HG03064 (cell line): Measurements from ENCODE around the gene SMCO2.

Experiments
- ATAC-seq: cut with Tn5 transposase; IDR thresholded peaks from one replicate; pipeline ENCODE4 v1.9.1; 2021; ENCODE audit warnings: low read depth; ENCODE audit not compliant: unreplicated experiment

SMCO2 gene

DNA sequence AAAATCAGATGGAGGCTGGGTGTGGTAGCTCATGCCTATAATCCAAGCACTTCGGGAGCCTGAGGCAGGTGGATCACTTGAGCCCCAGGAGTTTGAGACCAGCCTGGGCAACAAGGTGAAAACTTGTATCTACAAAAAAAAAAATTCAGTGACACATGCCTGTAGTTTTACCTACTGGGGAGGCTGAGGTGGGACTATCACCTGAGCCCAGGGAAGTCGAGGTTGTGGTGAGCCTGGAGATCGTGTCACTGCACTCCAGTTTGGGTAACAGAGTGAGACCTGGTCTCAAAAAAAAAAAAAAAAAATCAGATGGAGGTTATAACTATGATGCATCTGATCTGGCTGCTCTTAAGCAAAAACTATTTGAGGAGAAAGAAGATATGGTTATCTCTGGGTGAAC is 50.9 kb downstream of the SMCO2 start:
- ATAC-seq: no peak

DNA sequence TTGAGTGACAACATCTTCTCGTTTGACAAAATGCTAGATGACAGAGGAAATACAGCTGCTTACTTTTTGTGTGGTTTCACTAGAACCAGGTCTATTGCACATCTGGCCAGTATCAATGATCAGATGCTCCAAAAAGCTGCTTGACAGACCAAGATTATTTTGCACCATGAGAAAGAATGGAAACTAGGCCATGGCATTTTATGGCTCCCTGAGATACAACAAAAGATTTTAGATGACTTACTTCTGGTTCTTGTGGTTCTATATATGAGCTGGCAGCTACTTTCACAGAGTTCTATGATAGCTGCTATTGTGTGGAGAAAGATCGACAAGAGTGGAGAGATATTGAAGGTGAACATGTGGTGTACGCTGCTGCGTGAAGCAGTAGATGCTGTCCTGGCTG is 51.6 kb downstream of the SMCO2 start:
- ATAC-seq: no peak

DNA sequence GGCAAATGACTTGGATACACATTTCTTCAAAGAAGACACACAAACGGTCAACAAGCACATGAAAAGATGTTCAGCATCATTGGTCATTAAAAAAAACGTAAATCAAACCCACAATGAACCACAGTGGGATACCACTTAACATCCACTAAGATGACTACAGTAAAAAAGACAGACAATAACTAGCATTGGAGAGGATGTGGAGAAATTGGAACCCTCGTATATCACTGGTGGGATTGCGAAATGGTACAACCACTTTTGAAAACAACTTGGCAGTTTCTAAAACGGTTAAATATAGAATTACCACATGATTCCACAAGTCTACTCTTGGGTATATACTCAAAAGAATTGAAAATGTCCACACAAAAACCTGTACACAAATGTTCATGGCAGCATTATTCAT is 52.2 kb downstream of the SMCO2 start:
- ATAC-seq: no peak

DNA sequence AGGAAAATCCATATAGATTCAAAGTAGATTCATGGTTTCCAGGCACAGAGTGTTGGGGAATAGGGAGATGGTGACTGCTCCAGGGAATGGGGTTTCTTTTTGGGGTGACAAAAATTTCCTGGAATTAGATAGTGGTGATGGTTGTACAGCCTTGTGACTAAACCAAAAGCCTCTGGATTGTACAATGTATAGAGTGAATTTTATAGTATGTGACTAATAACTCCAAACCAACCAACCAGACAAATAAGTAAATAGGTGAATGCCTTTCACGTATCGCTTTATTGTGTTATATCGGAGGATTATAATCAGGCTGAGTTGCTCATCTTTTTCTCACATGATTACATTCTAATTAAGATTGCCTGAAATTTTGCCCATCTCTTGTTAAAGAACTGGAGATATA is 52.8 kb downstream of the SMCO2 start:
- no peak for ATAC-seq

DNA sequence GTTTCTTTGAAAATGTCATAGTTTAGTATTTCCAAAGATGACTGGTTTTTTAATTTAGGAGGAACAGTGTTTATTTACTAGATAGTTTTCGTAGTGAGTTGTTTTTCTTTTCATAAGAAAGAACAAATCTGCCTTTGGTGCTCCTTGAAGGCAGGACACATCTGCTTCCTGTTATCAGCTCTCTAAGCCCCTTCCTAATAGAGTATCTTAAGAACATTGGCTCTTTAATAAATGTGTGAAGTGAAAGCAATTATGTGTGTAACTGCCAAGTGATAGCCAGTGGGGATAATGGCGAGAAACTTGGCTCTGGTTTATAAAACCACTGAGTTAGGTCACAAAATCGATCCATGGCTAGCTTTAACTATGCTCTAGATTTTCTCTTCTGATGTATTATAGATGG is 54.0 kb downstream of the SMCO2 start:
- no peak for ATAC-seq

DNA sequence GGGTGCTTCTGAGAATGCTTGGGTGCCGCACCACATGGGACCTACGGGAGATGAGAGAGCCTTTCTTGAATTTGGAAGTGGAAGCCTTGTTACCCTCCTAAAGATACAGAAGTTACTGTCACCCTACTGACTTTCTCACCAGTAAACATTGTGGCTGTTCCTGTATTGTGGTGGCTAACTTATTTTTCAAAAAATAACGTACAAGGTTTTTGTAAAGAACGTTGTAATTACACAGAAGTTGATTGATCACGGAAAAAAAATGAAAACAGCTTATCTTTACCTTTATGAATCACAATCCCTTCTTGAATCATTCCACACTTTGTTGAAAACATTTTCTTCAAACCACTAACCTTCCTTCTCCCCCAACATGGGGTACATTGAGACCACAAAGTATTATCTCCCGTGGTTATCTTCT is 55.5 kb downstream of the SMCO2 start:
- ATAC-seq: no peak

DNA sequence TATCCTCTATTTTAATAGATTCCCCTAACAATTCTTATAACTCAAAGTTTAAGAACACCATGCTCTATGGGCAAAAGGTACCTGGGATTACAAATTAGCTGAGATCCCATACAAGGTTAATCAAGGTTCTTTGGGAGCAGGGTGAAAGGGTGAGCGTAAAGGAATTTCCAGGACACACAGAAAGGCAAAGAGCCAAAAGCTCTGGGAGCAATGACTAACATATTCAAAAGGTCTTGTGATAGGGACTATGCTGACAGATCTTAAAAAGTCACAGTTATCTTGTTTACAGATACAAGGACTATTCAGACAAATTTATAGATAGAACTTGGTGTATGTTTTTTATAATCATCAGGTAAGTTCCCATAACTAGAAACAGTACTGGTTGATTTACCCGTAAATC is 58.0 kb downstream of the SMCO2 start:
- ATAC-seq: no peak

DNA sequence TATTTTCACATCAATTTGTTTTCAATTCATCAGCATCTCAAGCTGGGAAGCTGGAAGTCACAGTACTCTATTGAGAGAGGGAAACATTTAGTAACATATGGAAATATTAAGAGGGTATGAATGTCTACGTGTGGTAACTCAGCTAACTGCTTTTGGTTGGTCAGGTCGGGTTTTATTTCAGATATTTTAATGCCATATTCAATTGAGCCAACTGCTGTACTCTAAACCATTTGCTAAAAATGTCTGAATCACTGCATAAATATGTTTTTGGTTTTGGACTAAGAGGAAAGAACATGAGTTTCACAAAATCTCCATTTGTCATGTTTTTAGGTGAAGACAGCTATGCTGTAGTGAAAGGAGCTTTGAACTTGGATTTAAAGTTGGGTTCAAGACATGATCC is 58.6 kb downstream of the SMCO2 start:
- no peak for ATAC-seq

DNA sequence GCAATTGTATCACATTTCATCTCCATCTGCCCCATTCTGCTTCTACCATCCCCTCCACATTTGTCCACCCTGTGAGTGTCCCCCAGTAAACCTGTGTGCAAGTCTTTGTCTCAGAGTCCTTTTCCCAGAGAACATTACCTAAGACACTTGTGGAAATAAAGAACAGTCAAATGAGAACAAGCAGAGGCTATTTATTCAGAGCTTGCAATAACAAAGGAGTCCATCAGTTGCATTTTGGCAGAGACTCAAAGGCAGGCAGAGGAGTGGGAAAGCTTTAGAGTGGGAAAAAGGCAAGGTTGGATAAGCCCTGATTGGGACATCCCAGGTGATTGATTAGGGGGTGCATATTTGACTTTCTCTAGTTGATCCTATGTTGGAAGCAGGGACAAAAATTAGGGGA is 59.2 kb downstream of the SMCO2 start:
- ATAC-seq: no peak

DNA sequence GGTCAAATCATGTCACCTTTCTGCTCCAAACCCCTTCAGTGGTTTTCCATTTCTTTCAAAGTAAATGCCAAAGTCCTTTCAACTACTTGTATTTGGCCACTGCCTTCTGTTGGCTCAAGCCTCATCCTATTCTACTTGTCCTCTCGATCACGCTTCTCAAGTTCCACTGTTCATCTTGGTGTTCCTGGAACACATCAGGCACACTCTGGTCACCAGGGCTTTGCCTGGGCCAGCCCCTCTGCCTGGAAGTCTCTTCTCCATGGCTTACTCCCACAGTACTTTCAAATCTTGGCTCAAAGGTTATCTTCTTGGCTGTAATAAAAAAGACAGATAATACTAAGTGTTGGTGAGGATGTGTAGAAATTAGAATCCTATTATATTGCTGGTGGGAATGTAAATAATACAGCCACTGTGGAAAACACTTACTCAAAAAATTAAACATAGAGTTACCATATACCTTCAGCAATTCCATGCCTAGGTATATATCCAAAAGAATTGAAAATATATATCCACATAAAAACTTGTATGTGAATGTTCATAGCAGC is 60.2 kb downstream of the SMCO2 start:
- no peak for ATAC-seq

DNA sequence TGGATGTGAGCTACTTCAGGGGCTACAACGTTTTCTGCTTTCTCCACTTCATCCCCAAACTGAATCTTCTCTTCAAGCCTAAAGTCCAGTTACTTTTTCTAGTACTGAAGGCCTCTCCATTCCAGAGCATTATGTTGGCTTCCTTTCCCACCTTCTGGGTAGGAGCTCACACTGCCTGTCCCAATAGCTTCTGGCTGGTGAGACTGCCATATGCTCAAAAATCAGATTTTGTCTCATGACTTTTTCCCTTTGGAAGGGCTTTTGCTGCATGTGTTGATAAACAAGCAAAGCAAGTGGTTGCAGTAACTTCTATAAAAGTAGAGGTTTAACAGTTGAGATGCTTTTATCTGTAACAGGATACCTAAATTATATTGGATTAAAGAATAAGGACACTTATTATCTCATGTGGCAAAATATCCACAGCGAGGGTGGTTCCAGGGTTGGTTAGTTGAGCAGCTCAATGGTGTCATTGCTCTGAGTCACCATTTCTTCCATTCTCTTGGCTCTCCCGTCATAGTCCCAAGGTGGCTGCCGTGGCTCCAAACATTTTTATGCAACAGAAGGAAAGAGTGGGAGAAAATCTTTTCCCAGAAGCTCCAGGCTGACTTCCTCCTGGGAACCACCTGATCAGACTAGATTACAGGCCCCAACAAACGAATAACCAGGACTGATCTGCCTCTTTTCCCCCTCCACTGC is 62.3 kb downstream of the SMCO2 start:
- no peak for ATAC-seq

DNA sequence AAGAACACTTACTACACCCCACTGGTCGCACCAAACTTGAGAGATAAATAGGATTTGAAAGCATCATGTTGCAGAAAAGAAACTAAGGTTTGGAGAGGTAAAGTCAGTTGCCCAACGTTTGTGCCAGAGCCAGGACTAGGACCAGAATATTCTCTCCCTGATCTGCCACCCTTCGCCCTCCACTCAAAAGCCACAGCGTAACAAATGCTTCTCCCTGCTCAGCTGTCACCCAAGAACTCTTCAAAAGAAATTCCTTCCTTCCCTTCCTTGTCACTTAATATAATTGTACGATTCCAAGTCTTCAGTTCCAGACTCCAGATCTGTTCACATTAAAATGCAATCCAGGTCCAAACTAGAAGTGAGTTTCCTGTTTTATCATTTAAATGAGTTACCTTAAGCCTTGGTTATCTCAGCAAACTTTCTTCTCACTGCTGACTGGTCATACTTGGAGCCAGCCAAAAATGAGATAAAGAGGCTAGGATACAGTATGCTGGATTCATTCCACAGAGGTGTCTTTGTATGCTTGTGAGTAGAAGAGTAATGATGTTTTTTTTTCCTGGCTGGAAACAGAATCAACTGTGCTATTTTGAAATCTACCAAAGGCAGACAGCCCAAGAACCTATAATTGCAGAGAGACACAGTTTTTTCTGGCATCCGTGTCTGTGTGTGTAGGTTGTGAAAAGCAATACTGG is 64.6 kb downstream of the SMCO2 start:
- ATAC-seq: no peak

DNA sequence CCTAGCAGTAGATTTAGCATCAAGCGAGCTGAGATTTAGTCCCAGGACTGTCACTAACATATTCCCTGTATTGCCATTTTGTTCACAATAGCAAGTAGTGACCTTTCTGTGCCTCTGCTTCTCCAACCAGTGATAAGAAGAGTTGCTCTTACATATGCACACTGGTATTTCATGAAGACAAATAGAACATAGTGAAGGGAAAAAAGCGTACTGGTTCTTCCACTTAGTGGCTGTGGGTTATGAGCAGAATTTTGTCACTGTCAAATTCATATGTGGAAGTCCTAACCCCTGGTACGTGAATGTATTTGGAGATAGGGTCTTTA is 65.1 kb downstream of the SMCO2 start:
- no peak for ATAC-seq

DNA sequence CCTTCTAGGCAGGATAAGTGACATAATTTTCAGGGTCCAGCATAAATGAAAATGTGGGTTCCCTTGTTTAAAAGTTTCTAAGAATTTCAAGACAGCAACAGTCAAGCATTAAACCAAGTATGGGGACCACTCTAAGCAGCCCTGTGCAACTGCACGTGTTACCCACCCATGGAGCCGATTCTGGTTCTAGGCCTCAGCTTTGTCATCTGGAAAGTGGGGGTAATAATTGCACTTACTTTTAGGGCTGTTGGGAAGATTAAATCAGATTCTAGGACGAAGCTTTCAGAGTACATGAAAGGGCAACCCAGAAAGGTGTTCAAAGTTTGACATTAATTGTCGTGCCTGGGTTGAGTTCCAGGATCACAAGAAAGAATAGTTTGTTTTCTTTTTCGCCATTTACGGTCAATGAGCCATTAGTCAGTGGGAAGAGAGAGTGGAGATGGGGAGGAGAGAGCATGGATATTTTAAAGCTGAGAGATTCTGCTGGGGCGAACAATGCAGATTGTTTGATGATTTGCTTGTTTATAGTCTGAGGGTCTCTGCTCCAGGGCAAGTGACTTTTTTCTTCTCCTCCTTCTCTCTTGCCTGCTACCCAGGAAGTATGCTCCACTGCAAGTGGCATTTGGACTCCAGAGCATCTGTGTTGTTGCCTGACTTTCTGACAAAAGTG is 66.8 kb downstream of the SMCO2 start:
- ATAC-seq: no peak

DNA sequence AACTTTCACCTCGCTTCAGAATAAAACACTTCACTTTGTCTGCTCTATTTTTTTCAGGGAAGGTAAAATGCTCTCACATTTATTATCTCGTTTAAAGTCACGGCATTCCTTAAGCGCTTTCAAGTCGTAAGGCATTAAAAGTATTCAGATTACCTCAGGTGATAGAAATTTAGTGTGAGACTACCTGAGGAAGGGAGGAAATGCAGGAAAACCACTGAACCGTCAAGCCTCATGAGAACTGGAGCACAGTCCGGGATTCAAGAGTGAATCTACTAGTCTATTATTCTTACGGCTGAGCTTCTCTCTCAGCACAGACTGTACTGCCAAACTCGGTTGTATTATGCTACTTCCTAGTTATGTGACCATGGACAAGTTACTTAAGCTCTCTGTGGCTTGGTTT is 69.1 kb downstream of the SMCO2 start:
- ATAC-seq: no peak

DNA sequence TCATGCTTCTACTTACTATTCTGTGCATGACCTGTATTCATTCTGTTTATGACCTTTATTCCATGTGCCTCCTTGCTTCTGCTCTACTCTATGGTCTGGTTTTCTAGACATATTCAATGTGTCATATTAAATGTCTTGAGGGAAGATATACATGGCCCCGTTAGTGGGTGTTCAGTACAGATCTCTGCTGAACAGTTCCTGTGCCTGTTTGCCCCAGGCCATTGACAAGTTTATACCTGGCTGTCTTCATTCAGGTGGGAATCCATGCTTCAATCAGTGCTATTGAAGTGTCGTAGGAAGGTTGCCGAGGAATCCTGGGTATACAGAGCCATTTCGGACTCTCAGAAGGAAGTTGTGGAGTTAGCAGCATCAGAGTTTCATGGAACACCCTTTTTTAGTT is 70.1 kb downstream of the SMCO2 start:
- no peak for ATAC-seq

DNA sequence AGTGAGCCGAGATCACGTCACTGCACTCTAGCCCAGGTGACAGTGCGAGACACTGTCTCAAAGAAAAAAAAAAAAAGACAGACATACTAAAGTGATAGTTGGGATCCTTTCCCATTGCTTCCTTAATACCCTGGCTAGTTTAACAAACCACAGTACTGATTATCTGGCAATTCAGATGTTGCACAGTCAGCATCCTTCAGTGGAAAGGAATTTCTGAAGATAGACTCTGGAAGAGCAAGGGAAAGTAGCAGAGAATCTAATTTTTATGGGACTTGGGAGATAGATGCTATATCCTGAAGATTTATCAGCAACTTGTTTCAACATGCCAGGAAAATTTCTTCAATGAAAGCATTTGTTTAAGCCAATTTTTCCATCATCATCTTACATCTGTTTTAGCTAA is 71.0 kb downstream of the SMCO2 start:
- no peak for ATAC-seq

DNA sequence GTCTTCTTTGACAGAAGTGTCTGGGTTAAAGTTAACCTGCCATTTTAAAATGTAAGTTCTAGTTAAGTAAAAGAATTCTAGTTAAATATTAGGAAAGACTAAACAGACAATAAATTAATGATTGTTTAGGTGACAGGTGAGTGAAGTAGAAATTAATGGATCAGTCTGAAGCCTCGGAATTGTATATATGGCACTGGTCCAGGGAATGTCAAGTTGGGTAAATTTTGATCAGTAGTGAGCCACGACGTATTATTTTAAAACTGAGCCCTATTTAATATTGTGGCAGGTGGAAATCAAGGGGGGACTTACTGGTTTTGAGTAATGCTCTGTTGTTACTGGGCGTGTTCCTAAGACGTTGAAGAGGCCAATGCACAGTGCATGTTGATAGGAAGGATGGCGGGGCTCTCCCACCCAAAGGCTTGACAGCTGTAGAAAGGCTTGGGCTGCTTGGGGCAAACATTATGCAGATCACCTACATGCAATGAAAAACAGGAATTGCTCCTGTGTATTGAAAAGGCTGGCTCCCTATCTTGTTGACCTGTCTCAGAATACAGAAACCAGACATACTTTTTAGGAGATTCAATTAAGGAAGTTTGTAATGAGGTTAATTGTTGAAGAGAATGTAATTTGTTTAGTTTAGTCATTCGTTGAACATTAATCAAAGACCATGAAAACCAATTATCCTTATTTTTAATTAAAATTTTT is 71.6 kb downstream of the SMCO2 start:
- ATAC-seq: no peak

DNA sequence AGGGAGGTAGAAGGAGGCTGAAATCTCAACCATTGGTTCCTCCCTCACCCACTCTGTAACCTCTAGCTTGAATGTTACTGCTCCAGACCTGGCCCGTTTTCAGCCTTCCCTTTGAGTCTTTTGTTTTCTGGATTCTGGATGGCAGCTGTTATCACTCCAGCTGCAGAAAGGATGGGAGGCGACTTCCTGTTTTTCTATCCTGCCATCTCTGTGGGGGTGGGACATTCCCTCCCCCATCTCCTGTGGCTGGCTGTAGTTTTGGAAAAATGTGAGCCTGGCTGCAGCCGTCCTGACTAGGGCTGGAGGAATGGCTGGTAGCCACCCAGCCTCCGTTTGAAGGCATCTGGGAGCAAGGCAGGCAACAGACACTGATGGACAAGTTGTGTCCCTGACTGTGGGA is 74.5 kb downstream of the SMCO2 start:
- no peak for ATAC-seq

DNA sequence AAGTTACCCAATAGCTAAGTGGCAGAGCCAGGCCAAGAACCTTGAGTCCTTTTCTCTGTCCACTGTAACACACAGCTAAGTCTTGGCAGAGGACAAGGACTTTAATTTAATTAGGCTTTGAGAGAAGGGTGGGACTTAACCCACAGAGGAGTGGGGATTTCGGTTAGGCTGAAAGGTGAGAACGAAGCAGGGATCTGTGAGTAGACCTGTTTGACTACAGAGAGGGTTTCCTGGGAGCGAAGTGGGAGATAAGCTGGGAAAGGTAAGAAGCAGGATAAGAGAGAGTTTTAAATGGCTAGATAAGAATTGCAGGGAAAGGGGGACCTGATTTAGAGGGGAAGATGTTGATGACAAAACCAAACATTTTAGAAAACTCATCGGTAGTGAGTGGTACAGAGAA is 75.4 kb downstream of the SMCO2 start:
- no peak for ATAC-seq

DNA sequence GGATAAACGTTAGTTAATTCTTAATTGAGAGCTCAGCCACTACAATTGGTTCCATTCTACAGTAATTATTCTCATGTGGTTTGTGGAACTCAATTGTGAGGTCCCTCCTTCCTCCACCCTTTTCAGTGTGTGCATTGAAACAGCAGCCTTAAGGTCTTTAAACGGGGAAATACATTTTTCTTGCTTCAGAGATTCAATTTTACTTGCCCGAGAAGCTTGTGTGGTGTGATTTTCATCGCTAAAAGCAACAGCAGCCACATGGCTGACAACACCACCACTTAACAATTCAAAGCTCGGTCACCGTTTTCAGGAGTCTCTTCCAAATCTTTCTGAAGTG is 76.7 kb downstream of the SMCO2 start:
- peak; percentile 3 for ATAC-seq
